Activated T-helper 2 cell treated with anti-CD3 and anti-CD28 coated beads, Interferon-gamma antibody, Interleukin-2, Interleukin-4, amounts not matched to agents 10 μg/mL and 5 μg/mL and 100 μg/mL, durations not matched to agents 14 hours and 24 hours and 36 hours (primary cell): Measurements from ENCODE around the gene IP6K1. TPM values are rescaled to one million over a fixed set of nuclear protein-coding genes. Genes with fewer than 3 reads are reported as not detected.

Experiments
- DNase-seq: peaks from one replicate; pipeline ENCODE4 v3.0.0; 2021; ENCODE audit warnings: low spot score
- H3K27ac Mint-ChIP-seq: one replicate; pipeline ENCODE4 v1.8.0; 2021; ENCODE audit warnings: mixed read lengths
- H3K27me3 Mint-ChIP-seq: one replicate; pipeline ENCODE4 v1.8.0; 2021; ENCODE audit warnings: low read depth, mixed read lengths
- H3K36me3 Mint-ChIP-seq: one replicate; pipeline ENCODE4 v1.8.0; 2021; ENCODE audit warnings: low read depth, mixed read lengths
- H3K4me1 Mint-ChIP-seq: one replicate; pipeline ENCODE4 v1.8.0; 2021; ENCODE audit warnings: low read depth, mixed read lengths
- H3K4me3 Mint-ChIP-seq: one replicate; pipeline ENCODE4 v1.8.0; 2021; ENCODE audit warnings: low read depth, mild to moderate bottlenecking, moderate library complexity, mixed read lengths
- H3K9me3 Mint-ChIP-seq: one replicate; pipeline ENCODE4 v1.8.0; 2021; ENCODE audit warnings: mixed read lengths
- intact Hi-C: fragments of 100-400 bp; cut with micrococcal nuclease; formaldehyde crosslinking; loops from one replicate; pipeline ENCODE4 v1.15.1; 2023
- total RNA-seq: library from RNA; stranded (reverse); gene quantifications from 2 replicates; pipeline ENCODE4 v1.2.3, GENCODE V29; 2022

The IP6K1 gene
- total RNA-seq, 1 donor from 2014 or later = 36.9 TPM

DNA sequence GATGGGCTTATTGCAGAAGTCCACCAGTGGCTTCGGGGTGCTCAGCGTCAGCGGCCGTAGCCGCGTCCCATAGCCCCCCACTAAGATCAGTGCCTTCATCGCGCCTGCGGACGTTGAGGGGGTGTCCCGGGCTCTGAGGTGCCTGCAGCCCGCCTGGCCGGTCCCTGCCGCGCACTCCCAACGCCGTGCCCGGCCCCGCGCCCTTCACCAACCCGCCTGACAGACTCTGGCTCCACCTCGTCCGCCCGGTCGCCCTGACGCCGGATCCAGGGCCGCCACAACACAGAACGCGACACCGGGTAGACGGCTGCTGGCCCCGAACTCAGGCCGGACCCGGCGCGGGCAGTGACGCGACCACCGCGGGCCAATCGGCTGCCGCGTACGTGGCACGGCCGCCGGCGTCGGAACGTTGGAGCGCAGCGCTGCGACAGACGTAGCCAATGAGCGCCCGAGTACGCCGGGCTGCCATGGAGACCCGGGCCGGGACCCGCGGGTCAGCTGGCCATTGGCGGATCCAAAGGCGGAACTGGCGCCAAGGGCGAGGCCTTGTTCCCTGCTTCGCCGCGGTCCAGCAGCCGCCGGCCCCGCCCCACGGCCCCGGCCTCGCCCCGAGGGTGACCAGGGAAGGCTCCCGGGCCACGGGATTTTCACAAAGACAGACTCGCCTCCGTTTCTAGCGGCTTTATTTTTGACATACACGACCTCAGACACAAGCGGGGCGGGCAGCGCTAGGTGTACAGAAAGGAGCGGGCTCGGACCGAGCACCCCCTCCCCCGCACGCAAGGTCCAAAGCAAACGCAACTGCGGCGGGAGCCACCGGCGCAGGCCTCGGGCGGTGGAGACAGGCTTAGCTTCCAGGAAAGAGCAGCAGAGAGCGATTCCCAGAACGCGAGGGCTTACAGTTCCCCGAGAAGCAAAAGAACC is 62.5 kb downstream of the IP6K1 start, which contains the start of gene GMPPB:
Gene GMPPB (minus strand): TSS at position 324 of the 924 bp plus-strand sequence. CDS start 225 bp downstream, at position 99.
- peak within 1 kb of the TSS; percentile 94 for H3K27ac Mint-ChIP-seq
- H3K36me3 Mint-ChIP-seq = peaks cover 38% of the 10 kb centered on the region
- peak within 1 kb of the TSS; percentile 93 for H3K4me3 Mint-ChIP-seq
- no peaks in the 10 kb centered on the region for H3K27me3 Mint-ChIP-seq
- intact Hi-C loops = no loop called here
- DNase-seq = peak; percentile 94
- no peaks in the 10 kb centered on the region for H3K9me3 Mint-ChIP-seq
- H3K4me1 Mint-ChIP-seq = peaks cover 18% of the 10 kb centered on the region

DNA sequence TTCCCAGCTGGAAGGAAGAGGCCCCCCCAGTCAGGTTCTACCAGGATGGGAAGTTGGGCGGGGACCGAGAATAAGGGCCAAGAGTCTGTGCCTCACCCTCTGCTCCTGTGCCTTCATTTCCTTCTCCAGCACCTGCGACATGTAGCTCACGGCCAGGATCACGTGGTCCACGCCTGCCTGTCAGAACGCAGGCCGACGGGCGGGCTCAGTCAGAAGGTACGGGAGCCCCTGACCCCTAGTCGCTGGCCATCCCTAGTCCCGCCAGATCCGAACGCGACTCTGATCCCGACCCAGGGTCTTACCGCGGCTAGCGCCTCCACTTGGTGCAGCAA is 63.1 kb downstream of the IP6K1 start:
- intact Hi-C loops = no loop called here
- no peaks in the 10 kb centered on the region for H3K27me3 Mint-ChIP-seq
- H3K27ac Mint-ChIP-seq = peak overlapping the region; percentile 94
- H3K9me3 Mint-ChIP-seq = no peaks in the 10 kb centered on the region
- peaks cover 35% of the 10 kb centered on the region for H3K36me3 Mint-ChIP-seq
- DNase-seq = peak; percentile 66
- H3K4me3 Mint-ChIP-seq = peak overlapping the region; percentile 93
- peaks cover 22% of the 10 kb centered on the region for H3K4me1 Mint-ChIP-seq

DNA sequence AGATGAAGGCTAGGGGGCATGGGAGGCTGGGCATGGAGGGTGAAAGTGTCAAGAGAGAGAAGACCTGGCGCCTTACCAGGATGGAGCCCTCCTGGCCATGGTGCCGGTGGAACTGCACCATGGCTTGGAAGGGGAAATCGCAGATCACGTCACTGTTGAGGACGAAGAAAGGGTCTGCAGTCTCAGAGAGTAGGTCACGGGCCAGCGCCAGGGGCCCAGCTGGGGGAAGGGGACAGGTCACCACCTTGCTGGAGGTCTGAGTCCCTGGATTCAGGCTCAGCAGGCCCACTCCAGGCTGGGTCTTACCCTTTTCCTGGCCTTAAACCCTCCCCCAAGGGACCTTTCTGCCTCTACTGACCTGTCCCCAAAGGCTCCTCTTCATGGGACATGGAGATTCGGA is 63.4 kb downstream of the IP6K1 start:
- Mint-ChIP-seq H3K27me3 (no peaks in the 10 kb centered on the region), H3K27ac (peak overlapping the region; percentile 94)

DNA sequence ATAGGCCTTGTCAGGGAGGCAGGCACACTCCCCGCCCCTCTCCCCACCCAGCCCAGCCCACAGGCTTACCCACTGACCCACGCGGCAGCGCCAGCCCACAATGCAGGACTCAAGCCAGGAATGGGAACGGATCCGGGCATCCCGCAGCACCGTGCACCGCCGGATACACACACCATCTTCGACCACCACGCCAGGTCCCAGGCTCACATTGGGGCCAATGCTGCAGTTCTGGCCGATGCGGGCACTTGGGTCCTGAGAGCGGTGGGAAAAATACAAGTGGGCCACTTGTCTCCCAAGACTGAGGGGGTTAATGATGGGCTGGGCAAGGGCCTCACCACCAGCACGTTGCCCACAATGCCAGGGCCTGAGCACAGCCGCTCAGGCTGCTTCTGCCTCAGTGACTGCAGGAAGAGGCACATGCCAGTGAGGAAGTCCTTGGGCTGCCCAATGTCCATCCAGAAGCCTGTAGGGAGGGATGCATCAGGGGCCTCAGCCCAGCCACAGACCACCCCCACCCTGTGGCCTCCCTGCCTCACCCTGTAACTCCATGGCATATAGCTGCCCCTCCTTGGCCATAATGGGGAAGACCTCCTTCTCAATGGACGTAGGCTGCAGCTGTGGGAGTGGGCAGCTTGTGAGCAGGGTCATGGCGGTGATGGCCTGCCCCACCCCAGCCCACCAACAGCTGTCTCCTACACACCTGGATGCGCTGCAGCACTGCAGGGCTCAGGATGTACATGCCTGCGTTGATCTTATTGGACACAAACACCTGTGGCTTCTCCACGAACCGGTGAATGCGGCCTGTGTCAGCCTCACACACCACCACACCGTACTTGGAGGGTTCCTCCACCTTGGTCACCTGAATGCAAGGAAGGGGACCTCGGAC is 64.2 kb downstream of the IP6K1 start:
- no peak for DNase-seq
- H3K27me3 Mint-ChIP-seq = no peaks in the 10 kb centered on the region
- peaks cover 22% of the 10 kb centered on the region for H3K4me1 Mint-ChIP-seq
- peaks cover 29% of the 10 kb centered on the region for H3K36me3 Mint-ChIP-seq
- H3K4me3 Mint-ChIP-seq = peak overlapping the region; percentile 93
- no peaks in the 10 kb centered on the region for H3K9me3 Mint-ChIP-seq
- H3K27ac Mint-ChIP-seq = peak overlapping the region; percentile 94
- intact Hi-C loops = no loop called here

More for the DNA sequence above, 63.4 kb downstream of the IP6K1 start:
- Mint-ChIP-seq H3K4me3 (peak overlapping the region; percentile 93), H3K9me3 (no peaks in the 10 kb centered on the region), H3K4me1 (peaks cover 22% of the 10 kb centered on the region), H3K36me3 (peaks cover 35% of the 10 kb centered on the region)
- intact Hi-C loops = no loop called here
- DNase-seq = no peak

DNA sequence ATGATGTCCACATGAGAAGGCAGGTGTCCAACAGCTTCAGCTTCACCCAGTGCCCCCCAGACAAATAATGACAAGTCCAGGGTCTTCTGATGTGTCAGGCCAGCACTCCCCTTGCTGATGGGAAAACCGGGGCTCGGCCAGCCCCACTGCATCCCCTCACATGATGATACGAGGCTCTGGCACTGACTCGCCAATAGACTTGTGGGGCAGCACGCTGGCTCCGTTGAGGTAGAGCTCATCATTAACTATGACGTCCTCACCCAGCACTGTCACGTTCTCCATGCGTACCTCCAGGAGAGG is 64.8 kb downstream of the IP6K1 start:
- Mint-ChIP-seq H3K9me3 (no peaks in the 10 kb centered on the region), H3K27me3 (no peaks in the 10 kb centered on the region), H3K4me3 (peak overlapping the region; percentile 93), H3K27ac (no peak overlapping the region), H3K4me1 (peaks cover 22% of the 10 kb centered on the region), H3K36me3 (peaks cover 29% of the 10 kb centered on the region)
- no peak for DNase-seq
- intact Hi-C loops = no loop called here

DNA sequence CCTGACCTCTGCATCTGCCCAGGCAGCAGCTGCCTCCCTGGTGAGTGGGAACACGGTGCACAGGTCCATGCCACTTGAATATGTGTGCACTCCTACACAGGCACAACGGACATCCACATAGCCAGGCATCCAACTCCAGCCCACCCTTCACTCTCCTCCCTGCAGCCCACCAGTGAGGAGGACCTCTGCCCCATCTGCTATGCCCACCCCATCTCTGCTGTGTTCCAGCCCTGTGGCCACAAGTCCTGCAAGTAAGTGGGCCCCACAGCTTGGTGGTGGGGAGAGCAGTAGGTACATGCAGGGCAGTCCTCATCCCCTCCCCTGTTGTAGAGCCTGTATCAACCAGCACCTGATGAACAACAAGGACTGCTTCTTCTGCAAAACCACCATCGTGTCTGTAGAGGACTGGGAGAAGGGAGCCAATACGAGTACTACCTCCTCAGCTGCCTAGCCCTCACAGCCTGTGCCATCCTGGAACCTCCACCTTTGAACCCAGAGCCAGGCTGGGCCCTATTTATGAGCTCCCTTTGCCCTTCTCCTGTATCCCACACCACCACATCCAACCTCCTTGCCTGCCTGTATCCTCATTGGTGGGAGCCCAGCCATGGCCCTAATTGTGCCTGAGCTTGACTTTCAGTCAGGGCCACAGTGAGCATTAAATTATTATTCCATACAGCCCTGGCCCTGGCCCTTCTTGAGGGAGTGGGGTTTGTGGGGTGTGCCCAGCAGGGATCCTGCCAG is 65.3 kb downstream of the IP6K1 start:
- no peaks in the 10 kb centered on the region for H3K27me3 Mint-ChIP-seq
- no peaks in the 10 kb centered on the region for H3K9me3 Mint-ChIP-seq
- peaks cover 29% of the 10 kb centered on the region for H3K36me3 Mint-ChIP-seq
- H3K4me1 Mint-ChIP-seq = peaks cover 22% of the 10 kb centered on the region
- intact Hi-C loops = no loop called here
- DNase-seq = no peak
- no peak overlapping the region for H3K27ac Mint-ChIP-seq
- no peak overlapping the region for H3K4me3 Mint-ChIP-seq

DNA sequence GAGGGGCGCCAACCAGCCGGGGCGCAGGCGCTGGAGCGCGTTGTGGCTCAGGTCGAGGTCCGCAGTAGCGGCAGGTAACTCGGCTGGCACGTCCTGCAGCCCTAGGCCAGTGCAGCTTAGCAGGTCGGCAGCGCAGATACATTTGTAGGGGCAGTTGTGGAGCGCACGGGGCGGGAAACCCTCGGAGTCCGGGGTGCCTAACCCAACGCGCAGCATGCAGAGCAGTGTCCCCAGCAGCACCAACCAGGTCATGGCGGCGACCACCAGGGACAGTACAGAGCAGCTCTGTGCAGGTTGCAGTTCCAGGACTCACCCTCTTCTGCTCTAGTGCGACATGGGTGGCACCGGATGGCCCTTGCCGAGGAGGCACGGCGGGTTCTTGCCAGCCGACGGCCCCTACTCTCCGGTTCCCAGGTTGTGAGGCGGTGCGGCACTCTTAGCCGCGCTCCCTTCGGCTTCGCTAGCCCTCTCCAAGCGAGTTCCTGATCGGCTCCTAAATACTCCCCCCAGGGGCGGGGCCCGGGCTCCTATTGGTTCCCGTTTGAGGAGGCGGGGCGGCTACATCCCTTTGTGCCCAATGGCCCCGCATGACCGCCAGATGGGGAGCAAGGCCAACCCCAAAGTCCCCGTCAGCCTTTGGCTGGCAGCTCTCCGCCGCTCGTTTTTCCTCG is 67.0 kb downstream of the IP6K1 start, which contains the start of gene AMIGO3:
Gene AMIGO3 (minus strand): TSS at position 471 of the 671 bp plus-strand sequence. CDS start 219 bp downstream, at position 252.
- Mint-ChIP-seq H3K9me3 (no peaks in the 10 kb centered on the region), H3K27me3 (no peaks in the 10 kb centered on the region), H3K4me3 (peak within 1 kb of the TSS; percentile 80), H3K36me3 (peaks cover 29% of the 10 kb centered on the region), H3K27ac (peak within 1 kb of the TSS; percentile 65), H3K4me1 (peaks cover 19% of the 10 kb centered on the region)
- intact Hi-C loops = loop anchor here (1.0 to 2.0 kb wide), 2 partner anchors 17 to 45 kb away; partner anchors contain the start of gene APEH
- peak; percentile 90 for DNase-seq

DNA sequence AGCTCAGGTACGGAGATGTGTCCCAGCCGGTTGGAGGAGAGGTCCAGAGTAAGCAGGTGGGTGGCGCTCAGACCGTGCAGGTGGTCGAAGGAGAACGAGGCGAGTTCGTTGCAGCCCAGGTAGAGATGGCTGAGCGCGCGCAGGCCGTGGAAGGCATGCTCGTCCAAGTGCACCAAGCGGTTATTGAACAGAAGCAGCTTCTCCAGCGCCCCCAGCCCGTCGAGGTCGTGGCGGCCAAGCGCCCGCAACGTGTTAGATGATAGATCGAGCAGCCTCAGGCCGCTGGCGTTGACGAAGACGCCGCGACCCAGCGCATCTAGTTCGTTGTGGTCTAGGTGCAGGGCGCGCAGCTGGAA is 67.5 kb downstream of the IP6K1 start:
- peaks cover 29% of the 10 kb centered on the region for H3K36me3 Mint-ChIP-seq
- no peaks in the 10 kb centered on the region for H3K9me3 Mint-ChIP-seq
- peaks cover 19% of the 10 kb centered on the region for H3K4me1 Mint-ChIP-seq
- no peaks in the 10 kb centered on the region for H3K27me3 Mint-ChIP-seq
- peak overlapping the region; percentile 80 for H3K4me3 Mint-ChIP-seq
- no peak overlapping the region for H3K27ac Mint-ChIP-seq
- no peak for DNase-seq
- intact Hi-C loops = loop anchor here (1.0 to 2.0 kb wide), 2 partner anchors 16 to 45 kb away; partner anchors contain the start of gene APEH

DNA sequence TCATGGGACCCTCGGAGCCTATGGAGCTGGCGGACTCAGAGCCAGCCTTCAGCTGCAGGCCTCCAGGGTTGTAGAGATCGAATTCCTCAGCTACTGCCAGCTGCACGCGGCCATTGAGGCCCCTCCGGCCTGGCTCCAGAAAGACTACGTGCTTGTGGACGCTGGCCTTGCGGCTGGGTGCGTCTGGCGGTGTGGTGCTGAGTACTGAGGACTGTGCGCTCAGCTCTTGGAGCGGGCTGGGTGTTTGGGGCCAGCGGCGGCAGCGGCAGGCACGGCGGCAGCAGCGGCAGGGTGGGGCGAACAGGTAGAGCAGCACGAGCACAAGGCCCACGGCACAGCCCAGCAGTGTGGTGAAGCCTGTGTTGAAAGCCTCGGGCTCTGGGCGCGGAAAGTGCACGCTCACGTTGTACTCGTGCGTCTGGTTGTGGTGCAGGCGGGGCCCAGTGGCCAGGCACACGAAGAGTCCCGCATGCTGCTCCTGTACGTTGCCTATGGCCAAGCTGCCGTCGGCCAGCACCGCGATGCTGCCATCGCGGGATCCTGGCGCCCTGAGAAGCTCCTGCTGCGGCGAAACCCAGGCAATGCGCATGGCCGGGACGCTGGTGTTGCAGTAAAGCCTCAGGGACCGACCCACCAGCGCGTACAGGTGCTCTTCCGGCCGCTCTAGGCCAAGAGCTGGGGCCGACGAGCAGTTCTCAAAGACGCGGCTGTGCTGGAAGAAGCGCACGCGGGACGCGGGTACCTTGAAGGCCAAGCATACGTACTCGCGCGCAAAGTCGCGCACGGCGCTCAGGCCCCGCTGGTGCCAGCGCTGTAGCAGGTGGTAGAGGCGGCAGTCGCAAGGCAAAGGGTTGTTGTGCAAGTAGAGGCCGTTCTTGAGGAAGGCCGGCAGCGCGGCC is 68.1 kb downstream of the IP6K1 start:
- DNase-seq = no peak
- peaks cover 19% of the 10 kb centered on the region for H3K4me1 Mint-ChIP-seq
- no peaks in the 10 kb centered on the region for H3K27me3 Mint-ChIP-seq
- peak overlapping the region; percentile 80 for H3K4me3 Mint-ChIP-seq
- no peak overlapping the region for H3K27ac Mint-ChIP-seq
- intact Hi-C loops = loop anchor here (2.0 kb wide), 1 partner anchor 15 kb away; no protein-coding TSS in a partner anchor
- no peaks in the 10 kb centered on the region for H3K9me3 Mint-ChIP-seq
- H3K36me3 Mint-ChIP-seq = peaks cover 27% of the 10 kb centered on the region

DNA sequence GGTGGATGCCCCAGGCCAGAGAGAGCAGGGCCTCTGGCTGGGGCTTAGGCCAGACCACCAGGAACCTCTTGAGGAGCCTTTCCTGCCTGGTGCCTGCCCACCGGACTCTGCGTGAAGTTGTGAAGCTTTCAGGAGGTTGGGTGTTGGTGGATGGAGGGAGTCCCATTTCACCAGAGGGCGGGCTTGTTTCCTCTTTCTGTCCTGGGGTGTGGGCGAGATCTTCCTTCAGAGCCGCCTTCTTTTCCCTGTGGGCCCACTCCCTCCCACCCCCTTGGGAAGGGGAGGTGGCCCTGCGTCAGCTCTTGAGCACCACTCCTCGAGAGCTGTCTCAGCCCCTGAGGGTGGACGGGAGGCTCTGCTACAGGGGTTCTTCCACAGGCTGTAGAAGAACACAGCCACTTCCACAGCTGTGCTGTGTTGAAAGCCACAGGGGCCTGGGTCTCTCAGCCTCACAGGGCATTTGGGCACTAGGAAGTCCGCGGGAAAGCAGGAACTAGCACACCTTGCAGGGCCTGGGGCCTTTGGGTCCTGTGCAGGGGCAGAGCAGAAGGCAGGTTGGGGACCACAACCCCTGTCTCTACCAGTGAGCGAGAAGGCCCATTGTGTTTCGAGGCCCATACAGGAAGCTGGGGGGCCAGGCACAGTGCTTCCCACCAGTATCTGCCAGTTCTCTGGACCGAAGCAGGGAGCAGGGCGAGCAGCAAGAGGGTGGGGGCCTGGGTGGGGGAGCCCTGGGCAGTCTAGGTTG is 69.0 kb downstream of the IP6K1 start:
- Mint-ChIP-seq H3K36me3 (peaks cover 20% of the 10 kb centered on the region), H3K27ac (no peak overlapping the region), H3K4me1 (peaks cover 20% of the 10 kb centered on the region), H3K4me3 (peak overlapping the region; percentile 5), H3K27me3 (no peaks in the 10 kb centered on the region), H3K9me3 (no peaks in the 10 kb centered on the region)
- DNase-seq = no peak
- intact Hi-C loops = no loop called here
